ENCODE data around the gene SV2C. TPM values are rescaled to one million over a fixed set of nuclear protein-coding genes. Genes with fewer than 3 reads are reported as not detected.

Gene SV2C
- polyA plus RNA-seq, 1 donor: not detected

DNA sequence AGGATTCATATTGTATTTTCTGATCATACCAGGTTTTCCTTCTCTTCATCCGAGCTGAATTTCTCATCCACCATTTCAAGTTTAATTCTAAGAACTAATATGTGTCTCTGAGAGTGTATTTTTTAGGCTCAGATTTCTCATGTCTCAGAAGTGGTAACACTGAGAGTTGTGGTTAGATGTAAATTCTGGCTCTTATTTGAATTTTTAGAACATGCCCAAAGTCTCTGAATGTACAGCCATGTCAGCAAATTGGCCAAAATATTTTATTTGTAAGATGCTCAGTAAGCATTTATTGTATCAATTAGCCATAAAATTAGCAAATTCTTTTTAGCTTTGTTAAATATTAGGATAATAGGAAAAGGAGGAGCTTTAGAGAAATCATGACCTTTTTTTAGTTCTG, 16.6 kb downstream of the SV2C start:
- DNase-seq: no peak

DNA sequence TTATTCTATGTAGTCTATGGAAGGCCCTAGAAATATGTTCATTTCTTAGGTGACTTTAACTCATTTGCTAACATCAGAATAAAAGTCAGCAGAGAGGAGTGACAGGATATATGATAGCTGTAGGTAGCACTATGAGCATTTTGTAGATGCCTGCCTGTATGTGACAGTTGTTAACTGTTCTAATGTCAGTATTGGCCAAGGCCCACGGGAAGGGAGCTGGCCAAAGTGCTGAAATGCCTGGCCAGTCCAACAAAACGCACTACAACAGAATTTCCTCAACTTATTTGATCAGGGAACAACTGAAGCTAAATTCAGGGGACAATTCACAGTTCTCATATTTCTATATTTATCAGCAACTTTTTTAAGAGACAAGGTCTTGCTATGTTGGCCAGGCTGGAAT, 20.8 kb downstream of the SV2C start:
- DNase-seq: peak; percentile 46

- DNase-seq: no peak
Measured at GRCh38 chr5:76106149-76106548, 23.0 kb downstream of the SV2C start.

GRCh38 chr5:76111477-76112174, 28.4 kb downstream of the SV2C start:
- no peak for DNase-seq

- DNase-seq: no peak
Measured at GRCh38 chr5:76113103-76113502, 29.9 kb downstream of the SV2C start.

DNA sequence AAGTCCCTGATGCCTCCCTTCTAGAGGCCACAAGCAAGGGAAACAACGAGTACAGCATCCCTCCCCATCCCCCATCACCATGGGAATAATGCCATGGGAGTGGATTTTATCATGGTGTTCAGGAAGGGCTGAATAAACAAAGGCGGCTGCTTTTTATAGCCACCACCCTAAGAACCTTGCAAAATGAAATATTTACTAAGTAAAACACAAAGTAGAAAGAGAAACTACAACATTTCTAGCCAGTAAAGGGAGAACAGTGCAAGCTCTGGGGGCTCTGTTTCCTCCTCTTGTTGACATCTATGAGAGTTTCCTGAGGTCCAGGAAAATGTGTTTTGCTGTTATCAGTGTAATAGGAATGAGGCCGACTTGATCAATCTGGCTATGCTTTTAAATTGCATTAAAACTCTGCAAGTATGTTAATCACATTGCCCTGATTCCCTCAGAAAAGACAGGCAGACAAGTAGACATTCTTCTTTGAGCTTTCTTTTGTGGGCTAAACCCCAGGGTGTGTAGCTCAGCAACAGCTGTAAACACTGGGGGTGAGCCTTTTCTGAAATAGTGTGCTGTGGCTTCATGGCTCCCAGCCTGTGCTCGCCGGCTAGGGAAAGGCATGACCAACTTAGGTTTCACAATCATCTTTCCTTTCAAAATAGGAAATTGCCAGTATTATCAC, 31.1 kb downstream of the SV2C start:
- no peak for DNase-seq

DNA sequence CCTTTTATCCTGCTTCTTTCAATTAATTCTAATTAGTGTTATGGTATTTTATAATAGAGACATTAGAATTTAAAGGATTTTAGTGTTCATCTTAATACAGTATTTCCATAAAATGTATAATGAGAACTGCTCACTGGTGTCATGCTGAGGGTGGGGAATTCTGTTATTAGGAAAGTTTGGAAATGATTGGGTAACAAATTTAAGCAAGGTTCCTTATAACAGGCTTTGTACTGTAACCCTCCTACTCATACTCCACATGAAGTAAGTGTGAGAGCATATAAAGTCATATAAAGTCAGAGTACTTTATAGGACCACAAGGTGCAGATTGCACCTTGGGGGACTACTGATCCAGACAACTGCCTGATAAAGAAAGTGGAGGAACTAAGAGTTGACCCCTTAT, 42.2 kb downstream of the SV2C start:
- no peak for DNase-seq

DNA sequence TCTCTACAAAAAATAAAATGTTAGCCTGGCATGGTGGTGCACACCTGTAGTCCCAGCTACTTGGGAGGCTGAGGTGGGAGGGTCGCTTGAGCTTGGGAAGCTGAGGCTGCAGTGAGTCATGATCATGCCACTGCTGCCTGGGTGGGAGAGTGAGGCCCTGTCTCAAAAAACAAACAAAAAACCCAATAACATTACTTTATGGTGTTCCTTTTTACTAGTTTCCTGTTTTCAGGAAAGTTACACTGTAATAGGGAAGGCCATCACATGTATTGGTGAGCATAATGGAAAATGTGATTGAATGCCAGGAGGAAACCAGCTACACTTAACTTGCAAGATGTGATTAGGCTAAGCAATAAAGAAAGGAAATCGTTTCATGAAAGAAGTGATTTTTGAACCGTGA, 42.7 kb downstream of the SV2C start:
- DNase-seq: no peak

GRCh38 chr5:76134003-76134402, 50.8 kb downstream of the SV2C start:
- DNase-seq: no peak

GRCh38 chr5:76134646-76135045, 51.5 kb downstream of the SV2C start:
- DNase-seq: no peak

GRCh38 chr5:76137887-76138542, 54.8 kb downstream of the SV2C start:
- no peak for DNase-seq

- no peak for DNase-seq
Measured at GRCh38 chr5:76143884-76144283, 60.7 kb downstream of the SV2C start.

DNA sequence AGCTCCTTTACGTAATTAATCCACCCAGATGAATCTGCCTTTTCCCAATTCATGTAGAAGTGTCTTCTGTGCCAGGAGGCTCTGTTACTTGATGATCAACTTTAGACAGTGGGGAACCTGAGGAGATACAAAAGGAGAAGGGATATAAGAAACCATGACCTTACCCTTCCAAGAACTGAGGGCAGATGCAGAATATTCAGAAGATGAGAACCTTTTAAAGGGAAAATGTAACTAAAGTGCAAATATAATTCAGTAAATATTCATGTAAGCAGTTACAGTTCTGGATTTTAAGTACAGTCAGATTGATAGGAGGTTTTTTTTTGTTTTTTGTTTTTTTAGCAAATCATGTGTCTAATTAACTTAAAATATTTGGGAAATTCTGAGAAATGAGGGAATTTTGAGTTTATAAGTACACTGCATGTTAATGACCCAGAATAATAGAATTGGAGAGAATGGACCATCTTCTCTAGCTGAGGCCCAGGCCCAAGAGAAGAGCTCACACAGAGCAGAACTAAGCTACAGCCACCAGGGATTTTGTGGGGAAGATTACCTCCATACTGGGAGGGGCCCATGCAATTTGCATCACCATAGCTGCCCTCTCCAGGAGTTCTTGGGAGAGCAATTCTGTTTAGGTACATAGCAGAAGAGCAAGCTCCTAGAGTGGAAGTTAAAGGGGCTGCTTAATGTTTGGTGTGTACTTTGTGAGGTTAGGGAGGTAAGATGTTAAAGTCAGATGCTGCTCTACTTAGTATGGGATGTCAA, 61.5 kb downstream of the SV2C start:
- no peak for DNase-seq

- DNase-seq: no peak
Measured at GRCh38 chr5:76145945-76146344, 62.8 kb downstream of the SV2C start.

DNA sequence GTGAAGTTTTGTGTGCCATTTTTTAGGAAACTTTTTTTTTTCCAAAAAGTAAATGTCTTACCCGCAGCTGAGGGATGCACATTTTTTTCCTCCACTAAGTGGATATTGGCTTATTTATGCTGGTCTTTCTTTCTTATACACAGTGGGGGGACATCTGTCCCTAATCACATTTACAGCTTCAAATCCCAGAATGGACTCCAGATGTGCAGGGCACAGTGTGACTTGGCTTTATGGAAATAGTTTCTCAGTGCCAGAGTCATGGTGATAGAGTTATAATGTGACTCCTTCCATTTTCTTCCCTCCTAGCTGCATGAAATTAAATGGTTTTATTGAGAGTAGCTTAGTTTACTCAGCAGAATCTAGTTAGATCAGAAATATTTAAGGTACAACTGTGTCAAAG, 66.5 kb downstream of the SV2C start:
- DNase-seq: no peak

GRCh38 chr5:76152161-76152560, 69.0 kb downstream of the SV2C start:
- no peak for DNase-seq

- no peak for DNase-seq
Measured at GRCh38 chr5:76152700-76153099, 69.5 kb downstream of the SV2C start.

DNA sequence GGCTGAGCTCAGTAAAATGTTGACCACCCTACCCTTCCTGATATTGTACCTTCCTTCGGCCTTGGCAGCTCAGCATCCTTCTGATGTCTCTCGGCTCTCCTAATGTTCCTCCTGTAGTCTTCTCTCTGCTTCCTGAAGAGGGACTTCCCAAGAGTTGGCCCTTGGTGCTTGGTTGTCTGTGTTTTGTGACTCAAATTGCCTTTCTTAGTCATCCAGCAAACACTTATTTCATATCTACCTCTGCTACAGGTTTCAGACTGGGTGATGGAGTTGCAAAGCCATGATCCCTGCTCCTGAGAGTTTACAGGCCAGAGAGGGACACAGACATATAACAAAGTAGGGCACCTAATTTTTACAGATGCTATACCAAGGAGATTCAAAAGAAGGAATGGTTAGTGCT, 70.1 kb downstream of the SV2C start:
- DNase-seq: no peak

- DNase-seq: no peak
Measured at GRCh38 chr5:76154009-76154690, 71.0 kb downstream of the SV2C start.

DNA sequence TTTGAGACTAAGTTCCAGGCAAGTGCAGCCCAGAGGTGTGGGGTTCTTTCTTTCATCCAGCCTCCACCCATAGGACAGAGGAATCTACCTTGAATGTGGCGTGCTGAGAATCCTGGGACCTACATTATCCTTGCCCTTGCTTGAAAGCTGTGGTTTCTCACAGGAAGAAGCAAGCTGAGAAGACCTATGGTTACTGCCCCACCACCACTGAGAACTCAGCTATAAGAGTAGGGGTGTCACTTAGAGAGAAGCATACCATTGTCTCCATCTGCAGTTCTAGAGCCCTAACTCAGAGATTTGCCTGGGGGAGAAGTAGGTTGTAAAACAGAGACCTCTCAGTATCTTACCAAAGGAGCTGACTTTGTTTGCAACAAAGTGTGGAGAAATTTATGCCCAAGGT, 72.4 kb downstream of the SV2C start:
- no peak for DNase-seq

GRCh38 chr5:76162335-76162734, 79.2 kb downstream of the SV2C start:
- no peak for DNase-seq

DNA sequence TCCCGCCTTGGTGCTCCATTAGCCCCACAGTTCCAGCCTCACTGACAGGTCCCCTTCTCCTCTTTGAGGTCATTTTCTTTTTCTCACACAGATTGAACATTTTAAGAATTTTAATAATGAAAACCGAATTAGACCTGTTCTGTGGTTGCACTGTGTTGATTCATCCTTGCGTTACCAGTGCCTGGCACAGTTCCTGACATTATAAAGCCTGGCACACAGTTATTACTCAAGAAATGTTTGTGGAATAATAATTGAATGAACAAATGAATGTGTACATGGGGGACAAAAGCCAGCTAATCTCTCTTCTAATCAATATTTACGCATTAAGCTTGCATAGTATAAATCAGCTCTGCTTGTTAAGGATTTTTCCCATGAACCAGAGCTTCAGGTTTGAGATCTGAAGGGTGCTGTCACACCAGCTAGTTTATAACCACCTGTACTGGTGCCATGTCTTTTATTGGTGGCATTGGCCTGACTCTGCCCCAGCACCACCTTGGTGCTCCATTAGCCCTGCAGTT, 80.0 kb downstream of the SV2C start:
- DNase-seq: no peak

Data from hindlimb muscle (tissue), 1 donor.